Subcutaneous adipose tissue (tissue), 4 donors: ENCODE data around the gene WTIP. TPM values are rescaled to one million over a fixed set of nuclear protein-coding genes. Genes with fewer than 3 reads are reported as not detected.

Experiments
- CTCF ChIP-seq: fragments of 450-650 bp; IDR thresholded peaks from one replicate; pipeline ENCODE4 v1.5.1; 2016; ENCODE audit warnings: low read depth, mild to moderate bottlenecking, control low read depth, antibody characterized with exemption, moderate library complexity
- total RNA-seq, 4 donors: library from RNA; depleted of rRNA; stranded (reverse); fragments of >200 nt; gene quantifications; one replicate each; pipeline ENCODE4 v1.1.0, GENCODE V29; 2016

WTIP gene
- total RNA-seq, 4 donors from 2014 or later: 6.5 to 17.9 (median 16.9) TPM

DNA sequence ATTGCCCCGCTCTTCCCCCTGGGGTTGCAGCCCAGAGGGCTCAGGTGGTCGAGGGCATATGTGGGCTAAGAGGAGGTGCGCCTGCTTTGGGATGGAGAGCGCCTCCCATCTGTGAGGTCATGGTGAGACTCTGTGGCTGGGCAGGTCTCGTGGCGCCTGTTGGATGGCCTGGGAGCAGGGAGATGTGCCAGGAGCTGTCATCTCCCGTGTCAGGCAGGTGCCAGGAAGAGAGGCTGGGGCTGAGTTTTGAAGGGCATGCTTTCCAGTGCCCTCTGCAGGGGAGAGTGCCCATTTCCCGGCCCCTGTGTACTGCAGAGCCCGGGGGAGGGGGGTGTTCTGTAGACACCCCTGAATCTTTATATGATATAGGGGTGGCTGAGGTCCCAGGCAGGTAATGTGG lies 2.8 kb downstream of the WTIP start:
- TF ChIP-seq CTCF: no peak

DNA sequence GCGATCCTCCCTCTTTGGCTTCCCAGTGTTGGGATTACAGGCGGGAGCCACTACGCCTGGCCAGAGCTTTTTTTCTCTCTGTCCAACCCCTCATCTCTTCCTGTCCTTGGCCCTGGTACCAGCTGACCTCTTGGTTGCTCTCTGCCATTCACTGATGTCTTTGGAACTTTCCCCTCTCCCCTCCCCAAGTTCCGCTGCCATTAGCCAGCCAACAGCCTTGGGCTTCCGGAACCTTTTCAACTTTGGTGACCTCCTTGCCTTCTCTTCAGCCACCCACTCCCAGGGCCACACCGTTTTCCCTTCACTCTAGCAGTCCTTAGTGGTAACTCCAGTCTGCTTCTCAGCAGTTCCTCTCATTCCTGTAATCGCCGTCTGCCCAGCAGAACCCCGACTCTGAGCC lies 4.3 kb downstream of the WTIP start:
- TF ChIP-seq CTCF: no peak

DNA sequence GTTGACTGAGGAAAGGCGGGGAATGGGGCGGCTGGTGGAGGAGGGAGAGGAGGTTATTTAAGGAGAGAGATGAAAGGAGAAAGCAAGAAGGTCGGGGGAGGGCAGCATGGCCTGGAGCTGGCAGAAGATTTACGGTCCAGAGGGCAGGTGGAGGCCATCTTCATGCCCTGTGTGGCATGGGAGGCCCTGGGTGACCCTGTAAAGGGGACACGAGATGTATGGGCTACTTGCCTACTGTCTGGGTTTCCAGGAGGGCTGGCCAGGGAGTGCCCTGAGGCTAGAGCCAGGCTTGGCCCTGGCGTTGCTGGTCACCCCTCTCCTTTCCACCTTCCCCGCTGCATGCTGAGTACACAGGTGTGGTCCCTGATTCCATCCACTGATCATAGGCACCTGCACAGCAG lies 6.1 kb downstream of the WTIP start:
- no peak for TF ChIP-seq CTCF

DNA sequence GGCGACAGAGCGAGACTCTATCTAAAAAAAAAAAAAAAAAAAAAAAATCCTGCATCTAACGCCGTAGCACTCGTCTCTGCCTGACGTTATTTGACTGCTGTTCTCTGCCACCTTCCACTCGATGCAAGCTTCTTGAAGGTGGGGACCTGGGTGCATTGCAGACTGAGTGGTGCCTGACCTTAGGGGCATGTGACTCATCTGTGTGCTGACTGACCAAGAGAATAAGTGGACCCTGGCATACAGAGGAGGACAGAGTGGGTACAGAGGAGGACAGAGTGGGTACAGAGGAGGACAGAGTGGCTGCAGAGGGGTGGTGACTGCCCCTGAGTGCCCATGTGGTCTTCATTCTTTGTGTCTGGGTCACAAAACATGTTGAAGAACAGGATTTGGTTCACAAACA lies 7.6 kb downstream of the WTIP start:
- TF ChIP-seq CTCF: no peak

GRCh38 chr19:34490141-34490766 lies 8.7 kb downstream of the WTIP start:
- no peak for TF ChIP-seq CTCF

DNA sequence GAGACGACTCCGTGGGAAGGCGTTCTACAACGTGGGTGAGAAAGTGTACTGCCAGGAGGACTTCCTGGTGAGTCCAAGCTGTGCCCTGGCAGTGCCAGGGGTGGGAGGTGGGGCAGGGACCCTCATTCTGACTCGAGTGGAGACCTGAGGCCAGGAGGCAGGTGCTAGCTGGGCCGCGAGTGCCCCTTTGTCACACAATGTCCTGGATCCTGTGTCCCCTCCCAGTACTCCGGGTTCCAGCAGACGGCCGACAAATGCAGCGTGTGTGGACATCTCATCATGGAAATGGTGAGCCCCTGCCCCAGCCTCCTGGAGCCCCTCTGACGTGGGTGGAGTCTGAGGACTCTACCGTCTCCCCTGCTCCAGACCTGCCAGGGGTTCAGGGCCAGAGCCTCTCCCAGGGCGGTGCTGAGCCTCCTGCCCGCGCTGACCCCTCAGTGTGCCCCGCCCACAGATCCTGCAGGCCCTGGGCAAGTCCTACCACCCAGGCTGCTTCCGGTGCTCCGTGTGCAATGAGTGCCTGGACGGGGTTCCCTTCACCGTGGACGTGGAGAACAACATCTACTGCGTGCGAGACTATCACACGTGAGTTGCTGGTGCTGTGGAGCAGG lies 11.6 kb downstream of the WTIP start:
- no peak for TF ChIP-seq CTCF

DNA sequence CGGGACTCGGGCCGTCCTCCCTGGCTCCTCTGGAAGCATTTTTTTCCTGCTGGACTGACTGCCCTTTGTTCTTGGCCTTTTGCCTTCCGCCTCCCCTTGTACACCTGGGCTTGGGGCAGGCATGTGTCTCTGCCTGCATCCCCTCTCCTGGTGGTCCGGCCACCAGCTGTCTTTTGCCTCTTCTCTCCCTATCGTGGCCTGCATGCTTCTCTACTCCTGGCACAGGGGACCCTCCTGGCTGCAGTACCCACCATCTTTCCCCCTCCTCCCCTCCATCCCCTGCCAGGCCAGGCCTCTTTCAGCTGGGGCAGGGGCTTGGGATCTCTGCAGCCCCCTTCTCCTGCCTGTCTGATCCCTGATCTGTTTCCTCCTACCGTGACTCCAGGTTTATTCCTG lies 12.1 kb downstream of the WTIP start:
- TF ChIP-seq CTCF: no peak
